ENCODE results near the gene U2AF2.

U2AF2 gene

DNA sequence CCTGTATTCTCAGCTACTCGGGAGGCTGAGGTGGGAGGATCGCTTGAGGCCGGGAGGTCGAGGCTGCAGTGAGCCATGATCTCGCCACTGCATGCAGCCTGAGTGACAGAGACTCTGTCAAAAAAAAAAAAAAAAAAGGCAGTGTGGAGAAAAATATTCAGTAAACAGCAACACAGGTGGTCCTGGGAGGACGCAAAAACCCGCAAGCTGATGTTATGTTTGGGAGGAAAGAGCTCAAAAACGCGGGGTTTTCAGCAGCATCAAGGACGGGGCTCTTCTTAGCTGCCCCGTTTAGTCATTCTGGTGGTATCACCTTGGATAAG, 29.9 kb upstream of the U2AF2 start:
- TF ChIP-seq, protein P1, sequence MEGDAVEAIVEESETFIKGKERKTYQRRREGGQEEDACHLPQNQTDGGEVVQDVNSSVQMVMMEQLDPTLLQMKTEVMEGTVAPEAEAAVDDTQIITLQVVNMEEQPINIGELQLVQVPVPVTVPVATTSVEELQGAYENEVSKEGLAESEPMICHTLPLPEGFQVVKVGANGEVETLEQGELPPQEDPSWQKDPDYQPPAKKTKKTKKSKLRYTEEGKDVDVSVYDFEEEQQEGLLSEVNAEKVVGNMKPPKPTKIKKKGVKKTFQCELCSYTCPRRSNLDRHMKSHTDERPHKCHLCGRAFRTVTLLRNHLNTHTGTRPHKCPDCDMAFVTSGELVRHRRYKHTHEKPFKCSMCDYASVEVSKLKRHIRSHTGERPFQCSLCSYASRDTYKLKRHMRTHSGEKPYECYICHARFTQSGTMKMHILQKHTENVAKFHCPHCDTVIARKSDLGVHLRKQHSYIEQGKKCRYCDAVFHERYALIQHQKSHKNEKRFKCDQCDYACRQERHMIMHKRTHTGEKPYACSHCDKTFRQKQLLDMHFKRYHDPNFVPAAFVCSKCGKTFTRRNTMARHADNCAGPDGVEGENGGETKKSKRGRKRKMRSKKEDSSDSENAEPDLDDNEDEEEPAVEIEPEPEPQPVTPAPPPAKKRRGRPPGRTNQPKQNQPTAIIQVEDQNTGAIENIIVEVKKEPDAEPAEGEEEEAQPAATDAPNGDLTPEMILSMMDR (IDR thresholded peaks at IDR 0.05; ENCODE audit: low read depth, low read length) = no peak
- H3K4me3 ChIP-seq (replicated peaks in 1 of 2; ENCODE audit: low read depth in 2 of 2, low read length in 2 of 2) = peak overlapping the region; percentile 64 to 74
- no peak for DNase-seq (ENCODE audit: low read depth in 2 of 2)

DNA sequence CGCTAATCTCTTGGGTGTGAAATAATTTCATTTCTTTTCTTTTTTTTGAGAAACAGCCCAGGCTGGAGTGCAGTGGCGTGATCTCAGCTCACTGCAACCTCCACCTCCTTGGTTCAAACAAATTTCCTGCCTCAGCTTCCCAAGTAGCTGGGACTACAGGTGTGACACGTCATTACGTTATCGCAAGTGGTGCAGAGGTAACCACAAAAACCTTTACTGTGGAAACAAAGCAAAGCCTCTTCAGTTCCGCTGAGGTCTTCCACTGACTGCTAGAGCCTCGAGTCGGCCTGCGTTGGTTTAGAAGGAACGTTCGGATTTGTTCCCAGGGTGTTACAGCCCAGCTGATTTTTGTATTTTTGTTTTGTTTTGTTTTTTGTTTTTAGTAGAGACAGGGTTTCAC, 28.5 kb upstream of the U2AF2 start:
- no peak for DNase-seq (ENCODE audit: low read depth in 2 of 2)

DNA sequence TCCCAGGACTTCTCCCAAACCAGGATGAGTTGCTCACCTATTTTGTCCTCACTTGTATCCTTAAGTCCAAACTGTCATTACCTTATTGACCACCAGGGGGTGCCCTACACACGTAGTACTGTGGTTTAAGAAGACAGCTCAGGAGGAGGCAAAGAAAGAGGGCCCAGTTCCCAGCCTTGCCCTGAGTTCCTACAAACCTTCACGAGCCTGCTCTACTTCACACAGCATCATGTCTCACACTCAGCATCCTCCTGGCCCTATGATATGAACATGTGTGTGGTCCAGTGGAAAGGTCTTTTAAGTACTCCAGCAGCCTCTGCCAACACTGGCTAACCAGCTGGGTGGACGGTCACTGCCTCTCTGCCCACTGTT, 22.4 kb upstream of the U2AF2 start:
- peak; percentile 98 to 99 for DNase-seq (ENCODE audit: low read depth in 2 of 2)
- no peak overlapping the region for H3K4me3 ChIP-seq (replicated peaks in 1 of 2; ENCODE audit: low read depth in 2 of 2, low read length in 2 of 2)
- TF ChIP-seq, protein P1 (IDR thresholded peaks at IDR 0.05; ENCODE audit: low read depth, low read length) = peak; percentile 81

More for the DNA sequence above, 28.5 kb upstream of the U2AF2 start:
- TF ChIP-seq, protein P1 (IDR thresholded peaks at IDR 0.05; ENCODE audit: low read depth, low read length) = no peak
- H3K4me3 ChIP-seq (replicated peaks in 1 of 2; ENCODE audit: low read depth in 2 of 2, low read length in 2 of 2) = no peak overlapping the region

- H3K4me3 ChIP-seq (replicated peaks in 1 of 2; ENCODE audit: low read depth in 2 of 2, low read length in 2 of 2) = no peak overlapping the region
Observed at GRCh38 chr19:55633861-55634260, 21.0 kb upstream of the U2AF2 start.

DNA sequence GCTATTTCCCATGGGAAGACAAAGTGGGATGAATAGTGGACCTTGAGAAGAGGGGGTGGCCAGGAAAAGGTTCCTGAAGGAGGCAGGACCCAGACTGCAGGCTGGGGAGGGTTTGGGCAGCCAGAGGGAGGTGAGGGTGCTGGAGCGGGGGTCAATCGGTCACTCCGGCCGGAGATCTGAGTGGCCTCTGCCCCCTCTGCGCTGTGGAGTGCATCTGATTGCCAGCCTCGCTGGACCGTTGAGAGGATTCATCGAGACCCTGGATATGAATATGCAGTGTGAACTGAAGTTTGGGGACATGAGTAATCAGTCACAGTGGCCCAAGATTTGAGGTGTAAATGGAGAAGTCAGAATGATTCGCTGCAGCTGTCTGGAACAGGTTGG, 19.5 kb upstream of the U2AF2 start:
- no peak for DNase-seq (ENCODE audit: low read depth in 2 of 2)
- TF ChIP-seq, protein P1 (IDR thresholded peaks at IDR 0.05; ENCODE audit: low read depth, low read length) = no peak
- peak overlapping the region; percentile 79 to 87 for H3K4me3 ChIP-seq (replicated peaks in 1 of 2; ENCODE audit: low read depth in 2 of 2, low read length in 2 of 2)

More at GRCh38 chr19:55633861-55634260, 21.0 kb upstream of the U2AF2 start:
- TF ChIP-seq, protein P1 (IDR thresholded peaks at IDR 0.05; ENCODE audit: low read depth, low read length) = no peak
- DNase-seq (ENCODE audit: low read depth in 2 of 2) = no peak

DNA sequence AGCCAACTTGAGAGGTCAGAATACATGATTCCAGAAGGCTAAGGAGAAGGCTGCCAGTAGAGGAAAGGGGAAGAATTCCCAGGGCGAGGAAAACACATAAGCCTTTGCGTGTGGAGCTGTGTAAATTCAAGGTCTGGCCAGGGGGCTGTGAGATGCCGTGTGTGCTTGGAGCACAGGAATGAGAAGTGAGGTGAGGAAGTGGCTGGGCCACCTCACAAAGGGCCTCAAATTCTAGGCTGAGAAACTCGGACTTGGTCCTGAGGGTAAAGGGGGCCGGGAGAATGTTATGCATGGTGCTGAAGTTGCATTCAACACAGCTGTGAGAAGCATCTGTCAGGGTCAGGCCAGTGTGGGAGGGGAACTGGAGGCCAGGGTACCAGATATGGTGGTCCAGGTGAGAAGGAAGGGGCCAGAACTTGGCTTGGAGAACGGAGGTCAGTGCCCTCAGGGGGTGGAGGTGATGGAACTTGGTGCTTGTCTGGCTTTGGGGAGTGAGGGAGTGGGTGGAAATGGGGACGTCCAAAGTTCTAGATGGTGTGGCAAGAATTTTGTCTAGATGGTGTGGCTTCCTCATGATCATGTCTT, 18.9 kb upstream of the U2AF2 start:
- peak overlapping the region; percentile 79 to 87 for H3K4me3 ChIP-seq (replicated peaks in 1 of 2; ENCODE audit: low read depth in 2 of 2, low read length in 2 of 2)
- DNase-seq (ENCODE audit: low read depth in 2 of 2) = no peak
- TF ChIP-seq, protein P1 (IDR thresholded peaks at IDR 0.05; ENCODE audit: low read depth, low read length) = no peak

DNA sequence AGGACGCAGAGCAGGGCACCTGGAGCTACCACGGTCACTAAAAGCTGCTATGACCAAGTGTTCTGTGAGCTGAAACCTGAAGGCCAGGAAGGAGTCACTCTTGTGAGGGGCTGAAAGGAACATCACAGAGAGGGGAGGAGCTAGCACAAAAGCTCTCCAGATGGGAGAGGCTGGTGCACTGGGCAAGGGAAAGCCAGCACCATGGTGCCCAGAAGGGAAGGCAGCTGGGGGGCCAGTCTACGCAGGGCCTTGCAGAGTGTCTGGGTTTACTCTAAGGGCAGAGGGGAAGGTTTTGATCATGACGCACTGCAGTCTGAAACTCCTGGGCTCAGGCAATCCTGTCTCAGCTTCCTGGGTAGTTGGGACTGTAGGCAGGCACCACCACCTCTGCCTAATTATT, 18.1 kb upstream of the U2AF2 start:
- TF ChIP-seq, protein P1 (IDR thresholded peaks at IDR 0.05; ENCODE audit: low read depth, low read length) = no peak
- no peak overlapping the region for H3K4me3 ChIP-seq (replicated peaks in 1 of 2; ENCODE audit: low read depth in 2 of 2, low read length in 2 of 2)

More for the DNA sequence above, 18.1 kb upstream of the U2AF2 start:
- no peak for DNase-seq (ENCODE audit: low read depth in 2 of 2)
